Dermis blood vessel endothelial cell (primary cell): ENCODE results near the gene PACC1. TPM values are rescaled to one million over a fixed set of nuclear protein-coding genes. Genes with fewer than 3 reads are reported as not detected.
A peak's percentile ranks its signal among the peaks of the same experiment; 100 is the strongest.

ENCODE experiments used
- DNase-seq: peaks from one replicate; pipeline ENCODE4 v3.0.0; 2010
- total RNA-seq: library from RNA; depleted of rRNA; stranded (reverse); fragments of >200 nt; gene quantifications from 2 replicates; pipeline ENCODE4 v1.2.3, GENCODE V29; 2014

The PACC1 gene
- total RNA-seq: 8.5 and 10.6 TPM in 2 replicates

DNA sequence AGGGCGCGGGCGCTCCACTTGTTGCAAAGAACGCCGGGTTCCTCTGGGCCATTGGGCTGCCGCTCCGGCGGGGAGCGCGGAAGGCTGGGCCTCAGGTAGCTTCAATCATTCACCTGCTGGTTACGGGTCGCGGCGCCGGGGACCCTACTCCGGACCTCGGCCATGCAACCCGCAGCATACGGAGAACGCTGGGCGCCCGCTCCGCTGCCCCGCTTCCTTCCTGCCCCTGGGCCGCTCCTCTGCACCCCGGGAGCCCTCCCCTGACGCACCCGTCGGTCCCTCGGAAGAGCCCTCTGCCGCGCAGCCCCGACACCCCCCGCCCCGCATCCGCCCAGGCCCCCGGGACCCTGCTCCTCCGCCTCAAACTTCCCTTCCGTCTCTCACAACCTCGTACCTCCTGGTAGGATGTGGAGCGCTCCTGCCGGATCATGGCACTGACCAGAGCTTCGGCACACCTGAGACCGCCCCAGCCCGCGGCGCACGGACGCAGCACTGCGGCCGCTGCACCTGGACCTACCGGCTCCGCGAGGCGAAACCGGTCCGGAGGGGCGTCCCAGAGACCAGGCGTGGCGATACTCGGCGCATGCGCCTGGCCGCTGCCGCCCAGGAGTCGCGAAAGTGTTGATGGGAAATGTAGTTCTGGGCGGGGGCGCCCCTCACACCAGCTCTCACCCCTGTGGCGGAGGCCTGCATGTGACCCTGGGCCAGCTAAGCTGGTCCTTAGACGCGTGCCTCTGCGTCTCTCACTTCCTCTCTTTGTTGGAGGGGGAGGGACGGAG lies at the start of gene PACC1:
Gene PACC1 (minus strand): TSS at position 559 of the 779 bp plus-strand sequence. CDS start 129 bp downstream, at position 430.
- peak; percentile 93 for DNase-seq

DNA sequence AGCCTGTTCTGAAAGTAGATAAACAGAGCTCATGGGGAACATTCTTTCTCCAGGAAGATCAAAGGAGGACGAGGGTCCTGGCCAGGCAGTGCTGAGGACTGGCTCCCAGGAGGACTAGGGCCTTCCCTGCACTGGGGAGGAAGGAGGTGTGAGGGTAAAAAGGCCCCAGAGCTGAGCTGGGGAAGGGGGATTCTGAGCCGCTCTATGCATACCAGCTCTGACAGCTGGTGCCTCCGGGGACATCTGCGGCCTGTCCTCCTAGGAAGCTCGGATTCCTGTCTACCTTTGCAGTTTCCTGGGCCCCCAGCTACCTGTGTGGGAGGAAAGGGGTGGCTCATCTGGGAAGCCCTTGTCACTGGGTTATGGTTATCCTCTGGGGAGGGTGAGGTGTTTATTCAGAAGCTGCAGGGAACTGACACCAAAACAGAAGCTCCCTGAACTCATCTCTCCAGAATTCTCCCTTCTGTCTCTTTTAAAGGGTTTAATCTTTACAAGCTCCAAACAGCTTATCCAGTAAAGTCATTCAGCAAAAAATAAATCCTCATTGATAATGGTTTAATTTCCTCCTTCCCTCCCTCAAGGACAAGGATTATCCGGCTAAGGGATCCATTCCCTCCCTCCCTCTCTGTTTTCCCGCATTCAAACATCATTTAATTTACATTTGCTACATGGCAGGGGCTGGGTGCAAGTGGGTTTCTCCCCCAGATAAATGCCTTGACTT lies 49.0 kb upstream of the PACC1 start:
- no peak for DNase-seq

DNA sequence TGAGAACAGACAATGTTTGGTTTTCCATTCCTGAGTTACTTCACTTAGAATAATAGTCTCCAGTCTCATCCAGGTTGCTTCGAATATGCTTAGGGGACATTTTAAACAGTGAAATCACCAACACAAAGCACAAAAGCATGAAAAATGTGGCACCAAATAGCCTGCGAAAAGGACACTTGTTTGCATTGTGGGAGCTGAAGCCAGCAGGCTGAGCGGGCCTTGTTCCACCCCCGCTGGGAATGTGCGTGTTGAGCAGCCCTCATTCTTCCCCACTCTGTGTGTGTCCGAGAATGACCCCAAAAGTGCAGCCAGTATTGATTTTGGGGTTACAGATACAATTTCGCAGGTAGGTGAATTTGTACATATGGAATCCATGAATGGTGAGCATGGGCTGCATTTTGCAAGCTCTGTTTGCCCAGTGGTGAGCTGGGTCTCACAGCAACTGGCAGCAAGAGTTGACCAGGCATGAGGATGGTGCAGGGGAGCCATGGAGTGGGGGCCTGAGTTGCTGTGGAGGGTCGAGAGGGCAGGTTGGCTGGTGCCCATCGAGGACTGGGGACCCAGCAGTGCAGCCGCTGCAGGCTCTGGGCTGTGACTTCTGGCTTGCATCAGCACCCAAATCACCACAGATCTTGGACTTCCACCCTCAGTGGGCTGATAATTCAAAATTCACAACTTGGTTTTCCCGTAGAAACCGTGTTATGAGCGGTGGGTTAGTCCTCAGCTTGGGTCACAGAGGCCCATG lies 47.4 kb upstream of the PACC1 start:
- no peak for DNase-seq

DNA sequence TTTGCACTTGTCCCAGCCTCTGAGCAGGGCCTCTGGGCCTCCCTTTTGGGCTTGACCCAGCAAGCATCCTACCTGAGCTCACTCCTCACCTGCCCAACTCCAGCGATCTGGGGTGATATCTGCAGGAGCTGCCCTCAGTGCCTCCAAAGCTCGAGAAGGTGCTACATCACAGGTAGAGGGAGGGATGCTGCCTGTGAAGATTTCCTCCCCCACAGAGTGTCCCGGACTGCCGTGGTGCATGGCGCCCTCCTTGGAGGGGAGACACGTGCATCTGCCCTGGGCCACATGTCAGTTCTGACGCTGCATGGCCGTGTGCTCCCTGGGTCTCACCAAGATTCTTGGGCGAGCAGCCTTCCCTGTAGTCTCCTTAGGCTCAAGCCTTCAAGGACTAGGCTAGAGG lies 45.7 kb upstream of the PACC1 start:
- DNase-seq: no peak

DNA sequence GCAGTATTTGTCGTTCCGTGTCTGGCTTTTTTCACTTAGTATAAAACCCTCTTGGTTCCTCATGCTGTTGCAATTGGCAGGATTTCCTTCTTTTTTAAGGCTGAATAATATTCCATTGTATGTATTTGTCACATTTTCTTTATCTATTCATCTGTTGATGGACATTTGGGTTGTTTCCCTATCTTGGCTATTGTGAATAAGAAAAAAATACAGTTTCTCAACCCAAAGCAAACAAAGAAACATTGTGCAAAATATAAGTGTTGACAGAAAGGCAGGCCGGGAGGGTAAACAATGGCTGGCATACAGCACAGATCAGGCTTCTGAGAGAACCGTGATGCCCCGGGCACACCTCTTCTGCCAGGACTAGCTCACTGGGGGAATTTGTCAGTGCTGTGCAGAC lies 45.0 kb upstream of the PACC1 start:
- no peak for DNase-seq

DNA sequence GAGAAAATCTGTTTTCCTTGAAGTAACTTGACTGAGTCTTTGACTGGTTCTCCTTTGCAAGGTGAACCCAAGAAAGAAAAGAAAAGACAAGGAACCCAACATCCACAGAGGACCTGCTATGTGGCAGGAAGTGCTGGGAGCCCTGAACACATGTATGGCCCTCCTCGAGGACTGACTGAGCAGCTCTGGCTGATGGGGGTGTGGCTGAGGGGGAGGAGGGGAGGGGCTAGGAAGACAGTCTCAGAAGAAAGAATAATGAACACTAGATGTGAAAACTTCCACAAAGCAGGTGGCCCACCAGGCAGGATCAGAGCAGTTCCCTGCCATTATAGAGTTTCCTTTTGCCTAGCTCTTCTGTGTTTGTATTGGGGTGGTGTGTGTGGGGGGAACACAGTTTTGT lies 44.1 kb upstream of the PACC1 start:
- DNase-seq: no peak

DNA sequence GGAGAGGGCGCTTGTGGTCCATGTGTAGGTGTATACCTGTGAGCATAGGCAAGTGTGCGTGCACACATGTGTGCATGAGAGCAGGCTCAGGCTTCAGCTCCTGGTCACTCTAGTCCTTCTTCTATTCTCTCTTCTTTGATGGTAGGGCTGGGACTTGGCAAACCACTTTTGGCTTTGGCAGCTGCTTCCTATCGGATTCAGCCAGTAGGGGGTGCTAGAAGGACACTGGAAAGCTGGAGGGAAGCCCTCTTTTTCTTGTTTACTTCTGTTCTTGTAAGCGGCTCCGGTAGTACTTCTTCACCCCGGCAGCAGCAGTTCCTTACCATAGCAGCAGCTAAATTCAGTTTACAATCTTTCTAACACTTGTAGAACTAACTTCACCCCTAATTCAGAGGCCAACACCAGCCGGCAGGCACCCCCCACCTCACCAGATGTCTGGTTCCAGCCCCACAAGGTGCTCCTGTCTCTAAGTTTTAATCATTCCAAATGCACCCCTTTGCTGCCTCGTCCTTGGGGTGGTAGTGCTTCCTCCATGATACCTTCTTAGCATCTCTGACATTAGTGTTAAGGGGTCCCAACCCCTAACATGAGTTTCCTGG lies 43.2 kb upstream of the PACC1 start:
- DNase-seq: peak; percentile 64

DNA sequence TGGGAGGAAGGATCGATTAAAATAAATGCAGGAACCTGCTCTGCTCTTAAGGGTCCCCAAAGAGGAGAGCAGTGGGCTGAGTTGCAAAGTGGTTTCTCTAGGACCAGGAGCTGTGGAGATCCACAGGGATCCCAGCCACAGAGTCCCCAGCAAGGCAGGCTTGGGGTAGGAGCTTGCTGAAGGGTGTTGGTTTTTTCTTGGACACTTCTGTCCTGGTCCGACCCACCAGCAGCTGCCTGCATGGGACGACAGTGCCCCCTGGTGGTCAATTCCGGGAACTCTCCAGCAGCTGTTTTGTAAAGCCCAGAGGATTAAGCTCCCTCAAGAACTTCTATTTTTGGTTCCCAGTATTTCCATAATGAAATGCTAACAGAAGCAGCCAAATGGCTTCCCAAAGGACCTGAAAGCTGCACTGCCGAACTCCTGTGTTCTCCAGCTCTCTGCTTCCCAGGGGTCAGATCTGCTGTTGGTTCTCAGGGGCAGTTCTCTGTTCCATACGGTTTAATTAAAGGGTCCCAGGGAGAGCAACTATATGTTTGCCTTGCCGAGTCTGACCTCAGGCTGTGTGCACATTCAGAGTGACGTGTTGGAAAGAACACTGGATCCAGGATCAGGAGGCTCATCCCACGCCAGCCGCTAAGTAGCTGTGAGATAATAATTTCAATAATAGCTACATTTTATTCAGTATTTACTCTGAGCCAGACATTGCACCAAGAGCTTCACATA lies 41.3 kb upstream of the PACC1 start:
- peak; percentile 92 for DNase-seq

DNA sequence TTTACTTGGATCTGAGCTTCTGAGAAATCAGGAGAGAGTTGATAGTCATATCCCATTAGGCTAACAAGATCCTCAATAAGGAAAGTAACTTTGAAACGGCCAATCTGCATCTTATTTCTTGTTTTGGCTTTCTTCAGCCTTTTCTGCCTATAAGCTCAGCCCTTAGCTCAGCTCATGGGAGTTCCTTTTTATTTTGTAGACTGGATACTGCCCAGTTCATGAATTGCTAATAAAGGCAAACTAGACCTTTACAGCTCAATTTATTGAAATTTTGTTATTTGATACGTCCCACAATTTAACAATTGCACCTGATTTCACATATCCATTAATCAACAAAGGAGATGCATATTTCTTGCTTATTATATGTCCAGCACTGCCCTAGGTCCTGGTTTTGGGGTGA lies 40.7 kb upstream of the PACC1 start:
- no peak for DNase-seq

DNA sequence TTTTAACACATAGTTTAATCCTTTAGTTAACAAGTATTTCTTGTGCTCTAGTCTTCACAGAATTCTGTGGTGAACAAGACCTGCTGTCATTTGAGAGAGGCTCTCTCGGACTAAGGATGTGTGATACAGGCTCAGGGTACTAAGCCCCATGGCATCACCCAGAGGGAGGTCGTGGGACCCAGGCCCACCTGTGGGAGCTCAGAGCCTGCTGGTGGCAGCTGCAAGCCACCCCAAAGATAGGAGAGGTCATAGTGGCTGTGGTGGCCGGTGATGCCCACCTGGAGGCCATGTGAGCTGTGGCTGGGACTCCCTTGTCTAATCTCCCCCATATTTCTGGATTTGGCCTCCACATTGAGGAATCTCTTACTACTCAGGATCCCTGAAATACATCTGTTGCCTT lies 40.1 kb upstream of the PACC1 start:
- no peak for DNase-seq

DNA sequence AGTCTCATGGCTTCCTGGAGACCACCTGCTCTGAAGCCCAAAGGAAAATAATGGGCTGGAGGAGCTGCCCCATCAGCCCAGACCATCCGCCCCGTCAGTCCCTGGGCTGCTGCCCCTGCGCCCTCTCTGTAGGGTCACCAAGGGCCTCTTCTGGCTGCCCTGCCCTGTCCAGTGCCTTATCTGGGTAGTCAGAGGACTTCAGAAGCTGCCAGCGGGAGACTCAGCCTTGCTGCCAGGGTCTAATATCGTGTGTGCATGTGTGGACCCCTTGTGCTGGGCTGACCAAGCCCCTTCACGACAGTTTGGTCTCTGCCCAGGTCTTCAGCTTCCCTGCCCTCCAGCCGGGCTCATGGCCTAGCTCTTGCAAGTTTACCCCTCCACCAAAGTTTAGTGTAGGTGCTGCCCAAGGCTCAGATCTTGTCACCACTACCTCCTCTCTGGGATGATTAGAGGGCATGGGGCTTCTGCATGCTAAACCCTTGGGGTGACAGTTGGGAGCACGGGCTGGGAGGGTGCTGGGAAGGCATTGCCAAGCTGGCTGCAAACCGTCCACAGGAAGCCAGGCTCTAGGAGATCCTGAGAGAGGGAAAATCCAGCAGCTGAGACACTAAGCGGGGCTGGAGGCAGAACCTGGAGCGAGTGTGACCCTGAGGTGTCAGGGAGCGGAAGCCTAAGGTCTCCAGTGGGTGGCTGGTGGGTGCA lies 38.6 kb upstream of the PACC1 start:
- no peak for DNase-seq

DNA sequence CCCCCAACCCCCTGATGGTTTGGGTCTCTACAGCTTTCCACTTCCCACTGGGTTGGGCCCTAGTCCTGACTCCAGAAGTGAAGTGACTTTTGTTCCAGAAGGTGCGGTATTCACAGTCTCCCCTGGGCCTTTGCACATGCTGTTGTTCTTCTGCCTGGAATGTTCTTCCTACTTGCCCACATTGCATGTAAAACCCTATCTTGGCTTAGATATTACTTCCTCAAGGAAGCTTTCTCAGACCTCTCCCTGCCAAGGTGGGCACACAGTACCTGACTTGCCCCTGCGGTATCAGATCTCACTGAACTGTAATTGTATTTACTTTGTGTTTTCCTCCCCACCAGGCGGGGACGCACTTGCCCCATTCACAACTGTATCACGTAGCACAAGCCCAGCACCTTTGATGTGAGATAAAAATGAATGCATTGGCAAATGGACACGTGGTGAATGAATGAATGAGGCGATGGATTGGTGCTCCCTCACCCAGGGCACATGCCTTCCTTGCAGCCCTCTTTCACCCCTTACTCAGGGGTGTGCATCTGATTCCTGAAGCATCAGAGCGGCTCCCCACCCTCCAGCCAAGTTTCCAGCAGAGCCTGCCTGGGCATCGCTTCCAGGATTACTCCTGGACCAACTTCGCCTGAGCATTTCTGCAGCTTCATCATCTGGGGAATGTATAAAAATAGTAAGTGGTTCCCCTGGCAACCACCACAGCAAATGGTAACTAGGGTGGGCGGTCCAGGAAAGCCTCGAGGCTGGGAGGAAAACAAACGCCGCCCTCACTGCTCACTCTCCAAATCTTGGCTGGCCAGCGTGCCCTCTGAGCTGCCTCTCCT lies 37.9 kb upstream of the PACC1 start:
- DNase-seq: peak; percentile 68

DNA sequence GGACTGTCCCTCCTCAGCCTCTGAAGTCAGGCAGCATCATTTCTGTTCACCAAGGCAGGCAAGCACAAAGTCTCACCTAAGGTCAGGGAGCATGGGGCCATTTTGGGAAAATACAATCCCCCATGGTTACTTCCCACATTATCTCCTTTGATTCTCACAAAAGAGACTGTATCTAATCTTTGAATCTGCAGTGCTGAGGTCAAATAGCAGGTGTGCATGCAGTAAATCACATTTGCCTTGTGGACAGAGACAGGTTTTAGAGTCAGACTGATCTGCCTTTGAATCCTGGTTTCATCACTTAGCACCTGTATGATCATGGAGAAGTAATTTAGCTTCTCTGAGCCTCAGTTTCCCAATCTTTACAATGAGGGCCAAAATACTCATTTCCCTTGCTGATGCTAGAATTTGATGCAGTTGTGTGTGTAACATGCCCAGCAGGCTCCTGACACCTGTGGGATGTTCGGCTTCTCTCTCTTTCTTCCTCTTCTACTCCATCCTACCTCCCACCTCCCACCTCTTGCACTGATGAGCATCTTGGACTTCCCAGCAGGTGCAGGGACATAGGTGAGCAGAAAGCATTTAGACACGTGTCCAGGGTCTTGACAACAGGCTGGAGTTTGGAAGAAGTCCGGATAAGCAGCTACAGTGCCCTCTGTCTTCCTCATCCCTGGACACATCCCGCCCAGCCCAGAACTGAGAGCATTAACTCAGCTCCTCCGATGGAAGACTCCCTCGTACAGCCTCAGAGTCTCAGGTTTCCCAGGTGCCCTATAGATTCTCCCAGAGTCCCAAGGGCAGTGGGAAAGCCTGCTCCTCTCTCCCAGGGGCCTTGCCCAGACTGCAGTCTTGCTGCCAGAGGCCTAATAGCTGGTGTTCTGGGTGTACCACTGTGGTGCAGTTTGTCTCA lies 37.0 kb upstream of the PACC1 start:
- no peak for DNase-seq

DNA sequence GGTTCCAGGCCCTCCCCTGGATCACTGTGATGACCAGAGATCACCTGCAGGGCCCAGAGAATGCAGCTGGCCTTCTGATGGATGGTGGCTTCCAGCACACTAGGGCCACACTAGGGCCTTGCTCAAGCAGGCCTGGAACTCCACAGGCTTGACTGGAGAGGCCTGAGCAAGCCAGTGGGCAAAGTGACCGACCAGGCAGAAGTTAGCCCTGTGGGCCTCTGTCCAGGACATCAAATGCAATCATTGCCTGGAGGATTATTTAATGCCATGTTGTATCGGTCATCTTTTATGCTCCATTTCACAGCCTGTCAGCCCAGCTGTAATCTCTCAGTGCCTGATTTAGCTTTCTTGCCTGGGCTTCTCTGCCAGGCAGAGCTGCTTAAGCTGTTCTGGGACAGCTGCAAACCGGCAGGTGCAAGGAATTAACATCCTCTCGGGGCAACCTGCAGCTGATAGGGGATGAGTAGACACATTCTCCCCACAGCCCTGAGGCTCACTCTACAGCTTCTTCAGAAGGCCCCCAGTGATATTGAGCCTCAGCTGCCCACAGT lies 35.7 kb upstream of the PACC1 start:
- no peak for DNase-seq

DNA sequence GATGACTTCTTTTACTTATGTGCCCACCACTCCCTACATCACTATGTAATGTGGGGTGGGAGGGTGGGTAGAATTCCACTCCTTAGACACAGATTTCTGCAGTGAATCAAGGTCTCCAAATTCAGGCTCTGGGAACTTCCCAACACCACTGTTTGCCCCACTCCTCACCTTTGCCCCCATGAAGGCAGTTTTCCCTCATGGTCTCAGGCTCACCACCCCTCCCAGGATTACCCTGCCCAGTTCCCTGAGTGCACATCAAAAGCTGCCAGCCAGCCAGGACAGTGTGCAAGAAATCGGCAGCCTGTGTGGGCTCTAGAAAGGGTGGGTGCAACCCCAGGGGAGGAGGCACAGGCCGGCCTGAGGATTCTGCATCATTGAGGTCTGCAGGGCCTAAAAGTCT lies 32.8 kb upstream of the PACC1 start:
- no peak for DNase-seq

DNA sequence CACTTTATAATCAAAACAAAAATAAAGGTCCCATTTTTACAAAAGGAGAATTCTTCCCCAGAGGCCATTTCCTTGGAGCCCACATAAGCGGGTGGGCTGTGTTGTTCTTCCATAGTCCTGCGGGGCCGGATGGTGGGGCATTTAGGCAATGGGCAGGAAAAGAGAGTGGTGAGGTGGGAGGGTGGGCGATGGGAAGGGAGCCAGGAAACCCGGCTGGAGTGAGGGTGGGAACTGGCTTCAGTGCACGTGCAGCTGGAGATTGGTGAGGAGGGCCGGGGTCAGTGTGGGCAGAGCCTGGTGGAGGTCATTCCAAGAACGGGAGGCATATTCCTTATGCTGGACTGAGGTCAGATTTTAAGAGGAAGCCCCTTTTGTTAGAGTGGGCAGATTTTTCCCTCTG lies 31.6 kb upstream of the PACC1 start:
- no peak for DNase-seq

DNA sequence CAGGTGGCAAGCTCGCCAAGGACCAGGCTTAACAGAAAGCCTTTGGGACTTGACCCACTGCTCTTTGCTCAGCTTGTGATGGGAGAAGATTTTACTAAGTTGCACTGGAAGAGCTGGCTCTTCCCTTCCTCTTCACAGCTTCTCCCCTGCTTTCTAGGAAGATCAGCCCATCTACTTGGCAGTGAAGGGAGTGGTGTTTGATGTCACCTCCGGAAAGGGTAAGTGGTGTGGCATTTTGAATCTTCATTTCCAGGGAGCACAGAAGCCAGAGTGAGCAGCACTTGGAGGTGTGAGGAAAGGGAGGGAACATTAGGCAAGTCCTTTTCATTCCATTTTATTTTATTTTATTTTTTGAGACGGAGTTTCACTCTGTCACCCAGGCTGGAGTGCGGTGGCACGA lies 27.7 kb upstream of the PACC1 start:
- no peak for DNase-seq

DNA sequence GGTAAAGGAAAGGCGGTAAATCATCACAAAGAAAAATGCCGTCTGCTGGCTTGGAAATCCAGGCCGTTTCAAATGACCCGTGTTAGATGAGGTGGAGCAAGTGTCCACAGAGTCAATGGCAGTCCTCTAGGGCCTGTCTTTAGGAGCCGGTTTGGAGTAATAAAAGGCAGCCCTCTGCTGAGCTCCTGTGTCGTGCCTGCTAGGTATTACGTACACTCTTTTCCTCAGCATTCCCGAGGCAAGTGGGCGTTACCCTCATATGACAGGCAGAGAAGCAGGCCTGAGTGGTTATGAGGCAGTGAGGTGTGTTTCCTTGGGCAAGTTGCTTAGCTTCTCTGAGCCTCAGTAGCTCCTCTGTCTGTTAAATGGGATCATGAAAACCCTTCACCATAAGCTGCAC lies 25.7 kb upstream of the PACC1 start:
- DNase-seq: no peak

DNA sequence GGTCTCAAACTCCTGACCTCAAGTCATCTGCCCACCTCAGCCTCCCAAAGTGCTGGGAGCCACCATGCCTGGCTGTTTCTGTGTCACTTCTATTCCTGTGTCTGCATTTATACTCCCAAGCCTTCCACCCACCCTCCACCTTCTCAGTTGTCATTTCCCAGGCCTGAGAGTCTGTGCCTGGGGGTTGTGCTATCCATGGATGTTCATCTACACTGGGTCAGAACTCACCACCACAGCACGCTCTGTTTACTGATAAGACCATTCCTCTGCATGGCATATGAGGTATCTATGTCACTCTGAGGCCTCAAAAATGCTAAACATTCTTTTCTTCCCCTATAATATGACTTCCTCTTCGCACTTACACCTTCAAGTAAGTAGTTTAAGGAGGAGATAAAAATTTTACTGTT lies 24.1 kb upstream of the PACC1 start:
- no peak for DNase-seq
